GM12891 (cell line): ENCODE measurements around the gene GMPPB.
A peak's percentile ranks its signal among the peaks of the same experiment; 100 is the strongest.

Experiments used
- DNase-seq: peaks from one replicate; pipeline ENCODE4 v3.0.0; 2011; ENCODE audit warnings: low spot score; ENCODE audit not compliant: insufficient read length
- FAIRE-seq: peaks from 2 replicates; lab custom pipeline; 2011; peaks lifted over from hg19 to GRCh38; lab: Jason Lieb, UNC
- PAX5 ChIP-seq: IDR thresholded peaks from 2 replicates; pipeline ENCODE4 v1.6.1; 2011; ENCODE audit warnings: low read length, moderate library complexity, mild to moderate bottlenecking; ENCODE audit not compliant: insufficient read depth, severe bottlenecking
- POLR2A ChIP-seq: IDR thresholded peaks from 2 replicates; pipeline ENCODE4 v1.6.1; 2011; ENCODE audit warnings: low read depth, low read length, control low read depth
- POLR2AphosphoS5 ChIP-seq: IDR thresholded peaks from 2 replicates; pipeline ENCODE4 v1.6.1; 2011; ENCODE audit warnings: low read depth, low read length, control low read depth
- POU2F2 ChIP-seq: IDR thresholded peaks from 2 replicates; pipeline ENCODE4 v1.6.1; 2011; ENCODE audit warnings: low read depth, mild to moderate bottlenecking, control low read depth, low read length, moderate library complexity
- SPI1 ChIP-seq: IDR thresholded peaks from 2 replicates; pipeline ENCODE4 v1.6.1; 2011; ENCODE audit warnings: low read depth, low read length, control low read depth
- TAF1 ChIP-seq: IDR thresholded peaks from 2 replicates; pipeline ENCODE4 v1.6.1; 2011; ENCODE audit warnings: low read depth, low read length, control low read depth

The GMPPB gene

DNA sequence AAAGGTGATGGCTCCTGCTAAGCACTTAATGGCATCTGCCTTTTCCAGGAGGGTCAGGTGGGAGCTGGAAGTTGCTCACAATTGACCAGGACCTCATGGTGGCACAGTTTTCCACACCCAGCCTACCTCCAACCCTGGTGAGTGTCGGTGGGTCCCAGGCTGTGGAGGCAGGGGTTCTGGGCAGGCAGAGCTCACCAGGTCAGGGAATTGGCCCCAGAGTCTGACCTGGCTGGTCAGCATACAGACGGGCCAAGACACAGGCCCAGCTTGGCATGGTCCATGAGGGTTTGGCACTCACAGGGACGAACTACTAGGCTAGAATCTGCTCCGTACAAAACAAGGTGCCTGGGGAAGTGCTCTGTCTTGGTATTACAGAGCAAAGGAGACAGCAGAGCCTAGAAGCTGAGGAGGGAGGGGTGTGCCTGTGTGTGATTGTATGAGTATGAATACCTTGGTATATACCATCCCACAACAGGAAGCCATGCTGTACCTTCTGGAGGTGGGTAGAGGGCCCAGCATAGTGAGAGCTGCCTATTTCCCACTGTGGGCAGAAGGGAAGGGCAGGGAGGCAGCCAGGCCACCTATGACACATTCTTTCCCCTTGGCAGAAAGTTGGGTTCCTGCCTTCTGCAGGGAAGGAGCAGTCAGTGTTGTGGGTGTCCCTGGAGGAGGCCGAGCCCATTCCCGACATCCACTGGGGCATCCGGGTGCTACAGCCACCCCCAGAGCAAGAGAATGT, 43.1 kb downstream of the GMPPB start:
- TF ChIP-seq POU2F2 = no peak
- TF ChIP-seq POLR2A = no peak
- no peak for TF ChIP-seq PAX5
- no peak for TF ChIP-seq TAF1
- TF ChIP-seq POLR2AphosphoS5 = 0 out of 2 replicates have a peak, but pooled peaks have one; percentile 15
- FAIRE-seq (no peak), DNase-seq (no peak)

DNA sequence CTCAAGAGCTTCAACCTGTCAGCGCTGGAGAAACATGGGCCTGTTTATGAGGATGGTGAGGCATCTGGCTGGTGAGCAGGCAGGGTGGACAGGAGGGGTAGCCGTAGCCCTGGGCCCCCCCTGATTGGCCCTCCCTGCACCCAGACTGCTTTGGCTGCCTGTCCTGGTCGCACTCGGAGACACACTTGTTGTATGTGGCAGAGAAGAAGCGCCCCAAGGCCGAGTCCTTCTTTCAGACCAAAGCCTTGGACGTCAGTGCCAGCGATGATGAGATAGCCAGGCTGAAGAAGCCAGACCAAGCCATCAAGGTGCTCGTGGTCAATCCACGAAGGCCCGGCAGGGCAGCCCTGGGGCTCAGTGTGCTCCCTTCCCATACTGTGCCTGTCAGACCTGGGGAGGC, 47.8 kb downstream of the GMPPB start:
- DNase-seq = no peak
- TF ChIP-seq PAX5 (no peak), POLR2A (no peak), POU2F2 (no peak), POLR2AphosphoS5 (no peak), TAF1 (no peak), SPI1 (no peak)
- FAIRE-seq = no peak

DNA sequence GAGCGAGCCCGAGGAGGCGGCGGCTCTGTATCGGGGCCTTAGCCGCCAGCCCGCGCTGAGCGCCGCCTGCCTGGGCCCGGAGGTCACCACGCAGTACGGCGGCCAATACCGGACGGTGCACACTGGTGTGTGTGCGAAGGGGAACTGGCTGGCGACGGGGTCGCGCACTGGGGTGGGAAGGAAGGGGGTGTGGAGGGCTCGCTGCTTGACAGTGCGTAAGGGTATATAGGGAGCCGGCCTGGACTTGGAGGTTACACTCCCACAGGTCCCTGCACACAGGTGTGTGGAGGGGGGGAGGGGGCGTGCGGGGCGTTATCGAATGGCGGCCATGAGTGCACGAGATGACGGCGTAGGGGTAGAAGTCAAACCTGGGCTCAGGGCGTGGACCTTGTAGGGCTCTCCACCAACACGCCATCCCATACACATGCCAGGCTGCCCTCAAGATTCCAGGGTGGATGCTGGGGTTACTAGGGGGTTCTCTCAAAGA, 49.2 kb downstream of the GMPPB start:
- DNase-seq (no peak), FAIRE-seq (no peak)
- TF ChIP-seq PAX5 (no peak), POLR2AphosphoS5 (no peak), SPI1 (no peak; the same call in 1 of the 2 replicates), POLR2A (no peak), TAF1 (no peak), POU2F2 (no peak)

DNA sequence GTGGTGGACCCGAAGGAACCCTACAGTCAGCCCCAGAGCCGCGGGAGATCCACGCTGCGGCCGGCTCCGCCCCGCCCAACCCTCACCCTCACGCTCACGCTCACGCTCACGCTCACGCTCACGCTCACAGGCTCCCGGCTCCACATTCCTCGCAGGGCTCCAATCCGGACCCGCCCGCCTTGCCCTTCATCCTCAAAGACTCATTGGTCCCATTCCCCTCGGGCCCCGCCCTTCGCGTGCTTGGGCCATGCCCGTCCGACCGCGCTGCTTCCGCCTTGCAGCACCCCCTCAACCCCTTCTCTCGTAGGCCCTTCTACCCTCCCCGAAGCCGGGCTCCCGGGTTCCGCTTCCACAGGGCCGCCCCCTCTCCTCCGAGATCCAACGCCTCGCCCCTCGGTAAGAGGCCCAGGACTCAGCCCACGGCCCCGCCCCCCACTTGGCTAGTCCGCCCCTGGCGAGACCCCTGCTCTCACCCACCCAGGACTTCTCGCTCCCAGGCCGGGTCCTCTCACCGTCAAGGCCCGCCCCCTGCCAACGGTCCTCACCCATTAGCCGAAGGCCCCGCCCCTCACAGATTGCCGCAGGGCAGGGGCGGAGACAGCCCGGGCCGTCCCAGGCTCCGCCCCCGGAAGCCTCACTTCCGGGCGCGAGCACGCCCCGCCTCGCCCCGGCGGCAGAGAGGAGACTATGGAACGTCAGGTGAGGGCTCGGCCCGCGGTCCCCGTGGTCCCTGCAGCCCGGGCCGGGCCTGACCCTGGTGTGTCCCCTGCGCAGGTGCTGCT, 49.8 kb downstream of the GMPPB start, which contains the start of gene APEH:
Gene APEH (plus strand): TSS at position 637 of the 782 bp plus-strand sequence. CDS start 51 bp downstream, at position 688.
- FAIRE-seq (peak; percentile 99), DNase-seq (peak; percentile 98)
- TF ChIP-seq POLR2A (peak; percentile 31; the same call in 1 of the 2 replicates), PAX5 (no peak), POU2F2 (0 out of 2 replicates have a peak, but pooled peaks have one; percentile 51), POLR2AphosphoS5 (0 out of 2 replicates have a peak, but pooled peaks have one; percentile 8)

DNA sequence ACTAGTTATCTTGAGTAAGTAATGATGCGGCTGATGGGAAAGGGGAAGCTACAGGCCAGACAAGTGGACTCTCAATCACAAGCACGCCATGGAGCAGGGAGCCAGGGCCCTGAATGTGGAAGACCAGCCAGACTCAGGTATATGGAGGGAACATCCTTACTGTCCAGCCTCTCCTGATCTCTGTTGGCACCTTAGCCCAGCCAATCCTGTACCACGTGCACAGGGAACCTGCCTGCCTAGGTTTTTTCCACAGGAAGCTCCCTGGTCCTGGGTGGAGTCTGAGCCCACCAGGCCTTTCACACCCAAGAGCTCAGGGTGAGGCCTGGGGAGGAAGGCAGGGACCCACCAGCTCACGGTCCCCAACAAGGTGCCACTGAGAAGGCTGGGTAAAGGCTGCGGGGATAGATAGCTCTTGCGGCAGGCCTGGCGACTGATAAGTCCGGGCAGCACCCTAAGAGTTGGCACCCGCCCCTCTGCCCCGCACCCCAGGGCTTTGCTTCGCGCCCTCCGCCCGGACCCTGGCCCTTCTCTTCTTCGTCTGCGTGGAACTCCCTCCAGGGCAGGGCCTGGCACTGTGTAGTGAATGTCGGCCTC, 50.5 kb downstream of the GMPPB start:
- no peak for FAIRE-seq
- TF ChIP-seq TAF1 (no peak), POLR2AphosphoS5 (0 out of 2 replicates have a peak, but pooled peaks have one; percentile 6), POLR2A (peak; percentile 70)
- DNase-seq = no peak

DNA sequence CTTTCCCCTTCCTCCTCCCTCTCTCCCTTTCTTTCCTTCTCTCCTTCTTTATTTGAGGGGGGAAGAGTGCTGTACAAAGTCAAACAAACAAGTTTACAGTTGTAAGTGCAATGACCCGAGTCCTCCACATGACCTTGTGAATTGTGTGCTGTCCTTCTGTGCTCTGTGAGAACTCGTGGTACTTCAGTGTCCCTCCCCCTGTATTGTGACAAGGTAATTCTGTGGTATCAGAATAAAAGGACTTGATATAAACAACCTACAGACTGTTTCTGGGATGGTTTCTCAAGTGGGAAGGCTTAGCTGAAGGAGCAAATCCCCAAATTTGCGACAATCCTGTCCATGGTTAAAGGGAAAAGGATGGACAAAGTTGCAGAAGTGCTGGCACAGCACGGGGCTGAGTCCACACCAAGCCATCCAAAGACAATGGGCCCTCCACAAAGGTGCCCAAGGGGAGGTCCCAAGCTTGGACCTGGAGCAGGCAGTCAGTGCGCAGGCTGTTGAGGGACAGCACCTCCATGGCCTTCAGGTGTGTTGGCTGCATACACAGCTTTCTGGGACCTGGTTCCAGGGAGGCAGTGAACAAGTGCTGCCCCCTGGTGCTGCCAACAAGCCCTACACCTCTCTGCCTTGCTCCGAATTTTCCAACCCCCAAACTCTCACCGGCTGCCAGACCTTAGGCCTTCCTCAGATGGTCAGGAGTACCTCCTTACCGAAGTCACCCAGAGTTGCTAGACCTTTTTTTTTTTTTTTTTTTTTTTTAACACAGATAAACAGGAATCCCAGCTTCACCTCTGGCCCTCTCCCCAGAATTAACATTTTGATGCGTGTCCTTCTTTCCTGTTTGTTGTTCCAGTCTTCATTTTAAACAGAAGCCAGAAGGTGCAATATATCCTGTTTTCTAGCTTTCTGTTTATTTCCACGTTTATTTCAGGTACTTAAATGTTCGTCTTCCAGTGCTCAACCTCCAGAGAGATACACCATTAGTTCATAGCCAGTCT, 52.2 kb downstream of the GMPPB start:
- FAIRE-seq (peak; percentile 93), DNase-seq (peak; percentile 77)
- TF ChIP-seq PAX5 (no peak), SPI1 (no peak), TAF1 (no peak), POU2F2 (peak; percentile 78; the same call in 1 of the 2 replicates), POLR2AphosphoS5 (no peak), POLR2A (no peak)

DNA sequence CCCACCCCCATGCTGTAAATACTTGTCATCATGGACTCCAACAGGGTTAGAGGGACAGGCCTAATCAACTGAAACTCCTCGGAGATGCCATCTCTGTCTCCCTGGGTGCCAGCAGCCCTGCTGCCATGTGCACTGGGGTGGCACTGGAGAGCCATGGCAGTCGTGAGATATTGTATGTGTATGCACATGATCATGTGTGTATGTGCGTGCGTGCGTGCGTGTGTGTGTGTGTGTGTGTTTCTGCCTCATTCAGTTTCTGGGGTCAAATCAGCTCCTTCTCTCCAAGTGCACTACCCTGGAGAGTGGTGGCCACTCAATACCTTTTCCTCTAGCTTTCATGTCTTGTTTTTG, 52.8 kb downstream of the GMPPB start:
- DNase-seq = no peak
- TF ChIP-seq SPI1 (no peak), TAF1 (no peak), POU2F2 (no peak)
- peak; percentile 38 for FAIRE-seq
